NCI-H226 (cell line): Measurements from ENCODE around the gene HGD.
"Not testable (repeated sequence)": the region's sequence is repeated elsewhere in the genome, so short reads cannot be mapped to it uniquely, and the experiment has no call there.

Source experiments
- DNase-seq: peaks from one replicate; pipeline ENCODE4 v3.0.0-alpha.2; 2015

Gene HGD

GRCh38 chr3:120637851-120638559 lies 44.0 kb downstream of the HGD start:
- no peak for DNase-seq

- no peak for DNase-seq
Observed at GRCh38 chr3:120636795-120637401, 45.1 kb downstream of the HGD start.

- DNase-seq, result no peak
Observed at GRCh38 chr3:120634539-120634938, 47.5 kb downstream of the HGD start.

GRCh38 chr3:120625159-120625586 lies 56.9 kb downstream of the HGD start:
- no peak for DNase-seq

- no peak for DNase-seq
Observed at GRCh38 chr3:120623727-120624093, 58.3 kb downstream of the HGD start.

GRCh38 chr3:120622870-120623726 lies 58.9 kb downstream of the HGD start:
- no peak for DNase-seq

- no peak for DNase-seq
Observed at GRCh38 chr3:120622457-120622856, 59.6 kb downstream of the HGD start.

- DNase-seq, result not testable (repeated sequence)
Observed at GRCh38 chr3:120616745-120617144, 65.3 kb downstream of the HGD start.

GRCh38 chr3:120615847-120616609 lies 66.0 kb downstream of the HGD start:
- DNase-seq, result no peak

GRCh38 chr3:120614765-120615164 lies 67.3 kb downstream of the HGD start:
- no peak for DNase-seq

GRCh38 chr3:120608506-120608905 lies 73.5 kb downstream of the HGD start:
- no peak for DNase-seq

- DNase-seq, result no peak
Observed at GRCh38 chr3:120604784-120605183, 77.3 kb downstream of the HGD start.

GRCh38 chr3:120604382-120604781 lies 77.7 kb downstream of the HGD start:
- no peak for DNase-seq

GRCh38 chr3:120602682-120603081 lies 79.4 kb downstream of the HGD start:
- no peak for DNase-seq

- DNase-seq, result no peak
Observed at GRCh38 chr3:120601554-120601953, 80.5 kb downstream of the HGD start.

- no peak for DNase-seq
Observed at GRCh38 chr3:120599211-120599610, 82.8 kb downstream of the HGD start.

GRCh38 chr3:120597445-120598049 lies 84.5 kb downstream of the HGD start:
- no peak for DNase-seq

- no peak for DNase-seq
Observed at GRCh38 chr3:120596853-120597223, 85.2 kb downstream of the HGD start.

GRCh38 chr3:120596116-120596852 lies 85.8 kb downstream of the HGD start, which contains the start of gene NDUFB4:
TSS of gene NDUFB4 (plus strand) at chr3:120596336. CDS start at chr3:120596360, 24 bp downstream.
- peak; percentile 86 for DNase-seq

GRCh38 chr3:120595788-120596115 lies 86.3 kb downstream of the HGD start:
- no peak for DNase-seq

- no peak for DNase-seq
Observed at GRCh38 chr3:120587332-120587975, 94.6 kb downstream of the HGD start.
